Measurements from ENCODE around the gene TBC1D16.

TBC1D16 gene

DNA sequence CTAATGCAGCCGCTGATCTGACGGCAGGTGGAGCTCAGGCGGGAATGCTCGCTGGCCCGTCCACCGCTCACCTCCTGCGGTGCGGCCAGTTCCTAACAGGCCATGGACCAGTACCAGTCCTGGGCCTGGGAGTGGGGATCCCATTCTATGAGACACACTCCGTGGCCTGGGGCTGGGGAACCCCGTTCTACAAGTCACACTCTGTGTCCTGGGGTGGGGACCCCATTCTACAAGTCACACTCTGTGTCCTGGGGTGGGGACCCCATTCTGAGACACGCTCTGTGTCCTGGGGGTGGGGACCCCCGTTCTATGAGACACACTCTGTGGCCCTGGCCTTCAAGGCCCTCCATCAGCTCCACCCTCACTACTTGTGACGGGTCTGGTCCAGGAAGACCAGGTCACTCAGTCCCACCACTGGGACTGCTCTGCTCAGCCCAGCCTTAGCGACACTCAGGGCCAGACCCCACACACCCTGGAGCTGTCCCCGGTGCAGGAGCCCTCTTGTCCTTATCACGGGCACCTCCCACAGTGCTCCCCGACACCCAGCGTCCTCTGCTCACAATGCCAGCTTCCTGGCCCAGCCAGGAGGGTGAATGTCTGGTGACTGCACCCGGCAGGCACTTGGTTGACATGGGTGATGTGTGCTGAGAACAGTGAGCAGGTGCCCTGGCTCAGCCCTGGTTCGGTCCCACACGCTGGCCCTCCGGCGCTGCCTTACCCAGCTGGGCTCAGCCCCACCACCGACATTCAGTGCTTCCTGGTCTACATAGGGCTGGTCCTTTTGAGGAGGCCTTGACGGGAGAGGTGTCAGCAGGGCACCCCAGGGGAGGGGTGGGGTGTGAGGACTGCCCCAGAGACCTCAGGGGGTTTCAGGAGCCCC lies 89.1 kb downstream of the TBC1D16 start:
- Histone ChIP-seq H3K27ac (ENCODE audit: low read depth, low read length) (no peak overlapping the region; the same call in 1 of the 2 replicates), H3K36me3 (ENCODE audit: control insufficient read depth, insufficient read depth, low read length) (peaks cover 57% of the 10 kb centered on the region), H3K9ac (ENCODE audit: low read length) (no peak overlapping the region), H3K4me1 (ENCODE audit: control insufficient read depth, insufficient read depth, low read length) (peaks cover 34% of the 10 kb centered on the region), H3K27me3 (ENCODE audit: control insufficient read depth, insufficient read depth, low read length) (peaks cover 3% of the 10 kb centered on the region; the same call in 1 of the 2 replicates), H3K4me3 (ENCODE audit: low read depth, low read length) (no peak overlapping the region), H3K9me3 (ENCODE audit: control insufficient read depth, insufficient read depth, low read depth, low read length) (no peaks in the 10 kb centered on the region)

DNA sequence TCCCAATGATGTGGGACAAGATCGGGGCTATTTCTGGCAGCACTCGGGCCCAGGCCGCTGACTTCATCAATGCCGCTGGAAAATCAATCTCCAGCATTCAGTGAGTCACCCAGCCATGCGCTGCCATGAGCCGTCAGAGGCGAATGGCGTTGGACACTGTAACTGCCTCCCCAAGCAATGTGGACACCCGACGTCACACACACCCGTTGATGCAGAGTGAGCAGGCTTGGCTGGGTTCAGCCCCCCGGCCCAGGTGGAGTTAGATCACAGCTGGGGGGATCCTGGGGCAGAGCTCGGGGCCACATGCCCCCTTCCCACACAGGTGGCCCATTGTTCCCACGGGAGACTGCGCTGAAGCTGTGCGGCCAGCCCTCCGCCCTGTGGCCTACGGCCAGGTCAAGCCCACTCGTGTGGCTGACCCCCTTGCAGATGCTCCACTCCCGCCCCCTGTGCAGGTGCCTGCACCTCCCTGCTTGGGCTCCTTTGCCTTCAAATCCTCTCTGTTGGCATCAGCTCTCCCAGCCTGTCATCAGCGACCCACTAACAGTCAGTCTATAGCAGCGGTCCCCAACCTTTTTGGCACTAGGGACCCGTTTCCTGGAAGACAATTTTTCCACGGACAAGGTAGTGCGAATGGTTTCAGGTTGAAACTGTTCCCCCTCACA lies 89.9 kb downstream of the TBC1D16 start:
- Histone ChIP-seq H3K9ac (ENCODE audit: low read length) (no peak overlapping the region), H3K4me3 (ENCODE audit: low read depth, low read length) (no peak overlapping the region), H3K27me3 (ENCODE audit: control insufficient read depth, insufficient read depth, low read length) (peaks cover 3% of the 10 kb centered on the region; the same call in 1 of the 2 replicates), H3K27ac (ENCODE audit: low read depth, low read length) (no peak overlapping the region), H3K36me3 (ENCODE audit: control insufficient read depth, insufficient read depth, low read length) (peaks cover 62% of the 10 kb centered on the region), H3K4me1 (ENCODE audit: control insufficient read depth, insufficient read depth, low read length) (peaks cover 26% of the 10 kb centered on the region), H3K9me3 (ENCODE audit: control insufficient read depth, insufficient read depth, low read depth, low read length) (no peaks in the 10 kb centered on the region)

DNA sequence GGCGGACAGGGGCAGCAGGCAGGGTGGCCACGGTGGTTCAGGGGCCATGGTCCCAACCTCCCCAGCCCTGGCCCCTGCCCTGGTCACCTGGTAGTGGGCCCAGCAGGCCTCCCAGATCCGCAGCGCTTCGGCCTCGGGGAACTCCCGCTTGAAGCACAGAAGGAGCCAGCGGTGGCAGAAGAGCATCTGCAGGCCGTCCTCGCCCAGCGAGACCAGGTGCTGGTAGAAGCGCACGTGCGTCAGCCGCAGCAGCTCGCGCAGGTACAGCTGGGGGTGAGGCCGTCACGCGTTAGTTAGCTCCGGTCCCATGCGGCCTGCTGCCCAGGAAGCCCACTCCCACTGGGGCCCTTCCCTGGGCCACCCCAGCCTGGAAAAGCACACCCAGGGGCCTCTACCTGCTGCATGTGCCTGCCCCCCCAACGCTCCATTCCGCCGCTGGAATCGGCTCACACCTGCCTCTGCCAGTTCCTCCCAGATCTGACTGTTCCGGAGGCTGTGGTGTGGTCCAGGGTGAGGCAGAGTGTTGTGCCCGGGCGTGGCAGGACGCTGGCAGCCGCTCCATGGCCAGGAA lies 90.8 kb downstream of the TBC1D16 start:
- no peak overlapping the region for H3K27ac ChIP-seq (ENCODE audit: low read depth, low read length)
- H3K9ac ChIP-seq (ENCODE audit: low read length): no peak overlapping the region
- H3K27me3 ChIP-seq (ENCODE audit: control insufficient read depth, insufficient read depth, low read length): no peaks in the 10 kb centered on the region
- peaks cover 69% of the 10 kb centered on the region for H3K36me3 ChIP-seq (ENCODE audit: control insufficient read depth, insufficient read depth, low read length)
- no peak overlapping the region for H3K4me3 ChIP-seq (ENCODE audit: low read depth, low read length)
- no peaks in the 10 kb centered on the region for H3K9me3 ChIP-seq (ENCODE audit: control insufficient read depth, insufficient read depth, low read depth, low read length)
- peaks cover 17% of the 10 kb centered on the region for H3K4me1 ChIP-seq (ENCODE audit: control insufficient read depth, insufficient read depth, low read length)

DNA sequence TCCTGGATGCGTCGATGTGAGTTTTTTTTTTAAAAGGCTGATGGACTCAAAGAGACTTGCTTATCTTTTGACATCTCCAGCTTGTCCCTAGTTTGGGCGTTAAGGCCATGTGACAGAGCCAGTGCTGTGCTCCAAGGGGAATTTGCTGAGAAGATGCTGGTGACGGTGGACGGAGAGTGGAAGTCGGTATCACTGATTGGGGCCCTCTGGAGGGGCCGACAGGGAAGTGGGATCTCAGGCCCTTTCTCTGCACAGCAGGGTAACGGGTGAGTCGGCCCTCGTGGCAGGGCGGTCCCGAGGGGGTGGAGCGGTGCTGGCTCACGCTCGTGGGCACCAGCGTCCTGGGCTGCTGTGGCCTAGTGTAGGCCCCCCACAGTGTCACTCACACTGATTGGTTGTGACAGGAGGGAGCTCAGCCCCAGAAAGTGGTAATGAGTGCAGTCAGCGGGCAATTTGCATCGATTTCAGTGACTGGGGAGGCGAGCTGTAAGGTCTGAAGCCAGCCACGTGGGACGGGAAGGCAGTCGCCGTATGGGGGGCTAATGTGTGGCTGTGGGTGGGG lies 91.3 kb downstream of the TBC1D16 start:
- peaks cover 74% of the 10 kb centered on the region for H3K36me3 ChIP-seq (ENCODE audit: control insufficient read depth, insufficient read depth, low read length)
- H3K27me3 ChIP-seq (ENCODE audit: control insufficient read depth, insufficient read depth, low read length): no peaks in the 10 kb centered on the region
- H3K9me3 ChIP-seq (ENCODE audit: control insufficient read depth, insufficient read depth, low read depth, low read length): no peaks in the 10 kb centered on the region
- no peak overlapping the region for H3K27ac ChIP-seq (ENCODE audit: low read depth, low read length)
- H3K9ac ChIP-seq (ENCODE audit: low read length): no peak overlapping the region
- H3K4me1 ChIP-seq (ENCODE audit: control insufficient read depth, insufficient read depth, low read length): peaks cover 12% of the 10 kb centered on the region
- H3K4me3 ChIP-seq (ENCODE audit: low read depth, low read length): no peak overlapping the region

GRCh38 chr17:79943347-79944241 lies 92.1 kb downstream of the TBC1D16 start:
- Histone ChIP-seq H3K4me1 (ENCODE audit: control insufficient read depth, insufficient read depth, low read length) (peaks cover 8% of the 10 kb centered on the region), H3K9ac (ENCODE audit: low read length) (no peak overlapping the region), H3K9me3 (ENCODE audit: control insufficient read depth, insufficient read depth, low read depth, low read length) (no peaks in the 10 kb centered on the region), H3K4me3 (ENCODE audit: low read depth, low read length) (no peak overlapping the region), H3K27me3 (ENCODE audit: control insufficient read depth, insufficient read depth, low read length) (no peaks in the 10 kb centered on the region), H3K27ac (ENCODE audit: low read depth, low read length) (no peak overlapping the region), H3K36me3 (ENCODE audit: control insufficient read depth, insufficient read depth, low read length) (peaks cover 82% of the 10 kb centered on the region)

GRCh38 chr17:79942591-79943346 lies 92.9 kb downstream of the TBC1D16 start:
- H3K27ac ChIP-seq (ENCODE audit: low read depth, low read length): no peak overlapping the region
- no peak overlapping the region for H3K9ac ChIP-seq (ENCODE audit: low read length)
- H3K27me3 ChIP-seq (ENCODE audit: control insufficient read depth, insufficient read depth, low read length): no peaks in the 10 kb centered on the region
- H3K9me3 ChIP-seq (ENCODE audit: control insufficient read depth, insufficient read depth, low read depth, low read length): no peaks in the 10 kb centered on the region
- H3K36me3 ChIP-seq (ENCODE audit: control insufficient read depth, insufficient read depth, low read length): peaks cover 80% of the 10 kb centered on the region
- no peak overlapping the region for H3K4me3 ChIP-seq (ENCODE audit: low read depth, low read length)
- H3K4me1 ChIP-seq (ENCODE audit: control insufficient read depth, insufficient read depth, low read length): peaks cover 12% of the 10 kb centered on the region

GRCh38 chr17:79942011-79942405 lies 93.7 kb downstream of the TBC1D16 start:
- H3K27ac ChIP-seq (ENCODE audit: low read depth, low read length): no peak overlapping the region
- no peak overlapping the region for H3K4me3 ChIP-seq (ENCODE audit: low read depth, low read length)
- no peak overlapping the region for H3K9ac ChIP-seq (ENCODE audit: low read length)
- peaks cover 72% of the 10 kb centered on the region for H3K36me3 ChIP-seq (ENCODE audit: control insufficient read depth, insufficient read depth, low read length)
- no peaks in the 10 kb centered on the region for H3K9me3 ChIP-seq (ENCODE audit: control insufficient read depth, insufficient read depth, low read depth, low read length)
- peaks cover 19% of the 10 kb centered on the region for H3K4me1 ChIP-seq (ENCODE audit: control insufficient read depth, insufficient read depth, low read length)
- no peaks in the 10 kb centered on the region for H3K27me3 ChIP-seq (ENCODE audit: control insufficient read depth, insufficient read depth, low read length)

DNA sequence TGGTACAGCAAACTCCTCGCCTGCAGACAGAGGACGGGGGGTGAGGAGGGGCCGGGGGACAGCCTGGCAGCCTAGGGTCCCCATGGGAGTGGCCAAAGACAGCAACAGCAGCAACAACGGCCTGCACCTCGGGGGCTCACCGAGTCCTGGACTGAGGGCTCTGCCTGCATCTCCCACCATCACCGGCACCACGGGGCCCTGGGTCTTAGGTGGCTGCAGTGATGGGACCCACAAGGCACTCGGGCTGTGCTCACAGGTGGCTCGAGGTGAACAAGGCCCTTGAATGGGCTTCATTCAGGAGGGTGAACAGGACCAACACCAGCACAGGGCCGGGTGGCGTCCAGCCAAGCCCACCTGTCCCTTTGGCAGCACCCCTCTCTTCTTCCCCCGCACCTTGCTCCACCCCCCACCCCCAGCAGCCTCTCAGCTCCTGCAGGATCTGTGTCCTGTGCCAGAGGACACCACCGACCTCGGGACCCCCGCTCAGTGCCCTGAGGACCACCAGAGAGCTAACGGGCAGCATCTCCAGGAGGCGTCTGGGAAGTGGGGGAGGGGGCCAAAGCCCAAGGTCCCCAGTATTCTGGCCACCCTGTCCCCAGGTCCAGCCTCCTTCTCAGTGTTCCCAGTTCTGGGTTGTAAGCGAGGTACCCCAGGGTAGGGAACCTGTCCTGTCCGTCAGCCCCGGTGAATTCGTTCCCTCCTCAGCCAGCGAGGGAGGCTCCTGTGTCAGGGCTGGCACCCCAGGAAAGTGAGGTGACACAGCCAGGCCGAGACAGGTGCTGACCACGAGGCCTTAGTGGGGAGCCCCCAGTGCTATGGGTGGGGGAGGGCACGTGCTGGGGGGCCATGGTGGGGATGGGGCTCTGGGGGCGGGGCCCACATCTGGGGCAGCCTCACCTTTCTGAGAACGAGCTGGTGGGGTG lies 94.3 kb downstream of the TBC1D16 start:
- Histone ChIP-seq H3K27ac (ENCODE audit: low read depth, low read length) (no peak overlapping the region), H3K9ac (ENCODE audit: low read length) (no peak overlapping the region), H3K36me3 (ENCODE audit: control insufficient read depth, insufficient read depth, low read length) (peaks cover 67% of the 10 kb centered on the region), H3K4me1 (ENCODE audit: control insufficient read depth, insufficient read depth, low read length) (peaks cover 24% of the 10 kb centered on the region), H3K4me3 (ENCODE audit: low read depth, low read length) (no peak overlapping the region), H3K9me3 (ENCODE audit: control insufficient read depth, insufficient read depth, low read depth, low read length) (no peaks in the 10 kb centered on the region), H3K27me3 (ENCODE audit: control insufficient read depth, insufficient read depth, low read length) (no peaks in the 10 kb centered on the region)

- Histone ChIP-seq H3K27me3 (ENCODE audit: control insufficient read depth, insufficient read depth, low read length) (no peaks in the 10 kb centered on the region), H3K27ac (ENCODE audit: low read depth, low read length) (no peak overlapping the region), H3K4me3 (ENCODE audit: low read depth, low read length) (no peak overlapping the region), H3K9me3 (ENCODE audit: control insufficient read depth, insufficient read depth, low read depth, low read length) (no peaks in the 10 kb centered on the region), H3K36me3 (ENCODE audit: control insufficient read depth, insufficient read depth, low read length) (peaks cover 62% of the 10 kb centered on the region), H3K9ac (ENCODE audit: low read length) (no peak overlapping the region), H3K4me1 (ENCODE audit: control insufficient read depth, insufficient read depth, low read length) (peaks cover 28% of the 10 kb centered on the region)
These were observed 95.1 kb downstream of the TBC1D16 start for GRCh38 chr17:79940459-79941087.
